Fibroblast of pulmonary artery (primary cell): Measurements from ENCODE around the gene OR56A3.

Experiments
- DNase-seq: peaks from one replicate; pipeline ENCODE4 v3.0.0-alpha.2; 2010; ENCODE audit warnings: low read depth
- H3K4me3 ChIP-seq: replicated peaks from 2 replicates; pipeline ENCODE4 v1.5.1; 2011; ENCODE audit warnings: low read depth, mild to moderate bottlenecking, control low read depth, low read length, moderate library complexity
- TF ChIP-seq, protein P1 (sequence below): IDR thresholded peaks from 2 replicates; pipeline ENCODE4 v1.5.1; 2011; ENCODE audit warnings: mild to moderate bottlenecking, control low read depth, low read length, inconsistent platforms; ENCODE audit errors: missing control alignments

Gene OR56A3

DNA sequence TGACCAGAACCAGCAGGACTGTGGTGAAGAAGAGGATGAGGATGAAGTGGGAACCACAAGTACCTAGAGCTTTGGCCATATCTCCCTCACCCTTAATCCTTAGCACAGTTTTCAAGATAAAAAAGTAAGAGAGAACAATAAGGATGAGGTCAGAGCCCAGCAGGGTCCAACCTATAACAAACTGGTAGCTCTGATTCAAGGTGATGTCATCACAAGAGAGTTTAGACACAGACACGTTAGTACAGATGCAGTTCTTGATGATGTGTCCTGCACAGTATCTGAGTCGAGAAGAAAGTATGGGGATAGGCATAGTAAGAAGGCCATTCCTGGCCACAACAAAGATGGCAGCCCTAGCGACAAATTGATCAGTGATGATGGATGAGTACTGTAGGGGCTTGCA is 25.7 kb downstream of the OR56A3 start:
- TF ChIP-seq, protein P1, sequence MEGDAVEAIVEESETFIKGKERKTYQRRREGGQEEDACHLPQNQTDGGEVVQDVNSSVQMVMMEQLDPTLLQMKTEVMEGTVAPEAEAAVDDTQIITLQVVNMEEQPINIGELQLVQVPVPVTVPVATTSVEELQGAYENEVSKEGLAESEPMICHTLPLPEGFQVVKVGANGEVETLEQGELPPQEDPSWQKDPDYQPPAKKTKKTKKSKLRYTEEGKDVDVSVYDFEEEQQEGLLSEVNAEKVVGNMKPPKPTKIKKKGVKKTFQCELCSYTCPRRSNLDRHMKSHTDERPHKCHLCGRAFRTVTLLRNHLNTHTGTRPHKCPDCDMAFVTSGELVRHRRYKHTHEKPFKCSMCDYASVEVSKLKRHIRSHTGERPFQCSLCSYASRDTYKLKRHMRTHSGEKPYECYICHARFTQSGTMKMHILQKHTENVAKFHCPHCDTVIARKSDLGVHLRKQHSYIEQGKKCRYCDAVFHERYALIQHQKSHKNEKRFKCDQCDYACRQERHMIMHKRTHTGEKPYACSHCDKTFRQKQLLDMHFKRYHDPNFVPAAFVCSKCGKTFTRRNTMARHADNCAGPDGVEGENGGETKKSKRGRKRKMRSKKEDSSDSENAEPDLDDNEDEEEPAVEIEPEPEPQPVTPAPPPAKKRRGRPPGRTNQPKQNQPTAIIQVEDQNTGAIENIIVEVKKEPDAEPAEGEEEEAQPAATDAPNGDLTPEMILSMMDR: no peak
- DNase-seq: no peak
- no peak overlapping the region for H3K4me3 ChIP-seq

DNA sequence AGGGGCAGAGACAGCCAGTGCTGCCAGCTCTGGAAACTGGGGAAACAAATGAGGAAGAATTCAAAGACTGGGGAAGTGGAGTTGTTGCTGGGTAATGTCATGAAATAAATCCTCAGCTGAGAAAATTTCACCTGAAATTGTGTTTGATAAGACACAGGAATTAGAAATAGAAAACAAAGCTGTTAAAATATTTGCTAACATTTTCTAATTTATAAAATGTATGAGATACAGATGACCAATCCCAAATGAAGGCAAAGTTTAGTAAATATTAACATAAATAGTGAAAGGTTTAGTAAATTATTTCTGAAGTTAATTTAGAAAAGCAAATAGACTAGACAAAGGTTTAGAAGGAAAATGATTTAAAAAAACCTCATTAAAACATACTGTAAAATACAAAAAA is 26.3 kb downstream of the OR56A3 start, which contains the start of gene OR56A5:
OR56A5 (minus strand) TSS at position 101 of the 400 bp plus-strand sequence; CDS start at position 101, 0 bp downstream.
- H3K4me3 ChIP-seq: no peak within 1 kb of the TSS
- TF ChIP-seq, protein P1: no peak
- DNase-seq: no peak

DNA sequence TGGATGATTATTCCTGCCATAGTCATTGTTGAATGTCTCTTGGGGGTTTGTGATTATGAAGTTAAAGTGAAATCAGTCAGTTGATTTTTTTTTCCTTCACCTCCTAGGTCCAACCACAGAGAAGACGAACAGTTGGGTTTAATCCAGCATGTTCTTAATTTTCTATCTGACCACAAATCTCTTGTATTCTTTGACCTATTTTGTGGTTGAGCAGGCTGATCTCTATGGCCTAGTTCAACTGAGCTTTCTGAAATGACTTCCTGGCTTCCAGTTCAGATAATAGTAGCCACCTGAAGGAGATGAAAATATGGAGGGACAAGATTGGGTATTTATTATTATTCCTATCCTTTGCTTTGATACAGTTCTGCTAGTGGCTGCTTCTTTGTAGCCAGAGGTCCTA is 31.5 kb downstream of the OR56A3 start:
- no peak overlapping the region for H3K4me3 ChIP-seq
- DNase-seq: no peak
- TF ChIP-seq, protein P1: no peak

DNA sequence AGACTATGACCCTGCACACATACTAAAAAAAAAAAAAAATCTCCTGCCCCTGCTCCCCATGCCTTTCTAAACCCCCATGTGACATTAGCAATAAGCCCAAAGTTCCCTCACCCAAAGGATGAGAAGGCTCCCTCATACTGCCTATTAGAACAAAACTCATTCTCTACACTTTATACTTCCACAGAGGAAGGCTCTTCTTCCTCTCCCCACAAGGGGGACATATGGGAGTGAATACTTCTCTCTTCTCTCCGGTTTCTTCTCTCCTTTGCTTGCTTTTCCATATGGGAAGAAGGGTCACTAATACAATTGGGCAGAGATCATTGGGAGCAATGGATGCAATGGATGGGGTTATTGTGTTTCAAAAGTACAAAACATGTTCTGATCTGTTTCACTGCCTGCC is 41.4 kb downstream of the OR56A3 start:
- no peak for DNase-seq
- TF ChIP-seq, protein P1: no peak
- no peak overlapping the region for H3K4me3 ChIP-seq

DNA sequence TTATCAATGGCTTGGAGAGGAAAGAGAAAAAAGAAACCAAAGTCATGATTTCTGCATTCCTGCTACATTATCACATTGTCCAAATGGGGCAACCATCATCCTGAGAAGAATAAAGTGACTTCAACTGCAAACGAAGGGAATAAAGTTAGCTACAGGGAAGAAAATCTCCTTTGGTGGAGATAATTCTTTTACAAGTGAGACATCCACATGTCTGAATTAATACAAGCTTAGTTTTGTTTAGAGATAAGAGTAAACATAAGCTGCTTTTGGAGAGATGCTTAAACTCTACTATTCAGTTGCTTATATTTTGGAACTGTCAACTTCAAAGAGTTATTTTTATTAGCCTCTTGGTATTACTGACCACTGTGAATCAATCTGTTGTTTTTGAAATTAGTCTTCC is 44.8 kb downstream of the OR56A3 start, which contains the start of gene OR52L1:
OR52L1 (minus strand) TSS at position 101 of the 400 bp plus-strand sequence; CDS start at position 46, 55 bp downstream.
- DNase-seq: no peak
- TF ChIP-seq, protein P1: no peak
- no peak within 1 kb of the TSS for H3K4me3 ChIP-seq

DNA sequence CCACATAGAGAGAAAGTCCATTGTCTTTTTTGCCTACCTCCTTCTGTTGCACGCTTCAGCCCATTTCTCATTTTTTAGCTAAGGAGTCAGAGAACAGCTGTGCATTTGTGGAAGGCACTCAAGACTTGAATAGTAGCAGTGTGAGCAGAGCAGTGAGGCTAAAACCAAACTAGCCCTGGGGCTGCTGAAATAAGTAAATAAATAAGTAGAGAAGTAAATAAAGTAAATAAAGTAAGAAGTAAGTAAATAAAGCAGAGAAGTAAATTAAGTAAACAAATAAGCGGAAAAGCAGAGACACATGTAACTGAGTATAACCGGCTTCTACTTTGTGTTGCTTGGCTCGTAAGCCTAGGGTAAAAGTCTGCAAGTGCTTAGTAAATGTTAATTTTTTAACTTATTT is 47.2 kb downstream of the OR56A3 start:
- TF ChIP-seq, protein P1: no peak
- H3K4me3 ChIP-seq: no peak overlapping the region
- no peak for DNase-seq

DNA sequence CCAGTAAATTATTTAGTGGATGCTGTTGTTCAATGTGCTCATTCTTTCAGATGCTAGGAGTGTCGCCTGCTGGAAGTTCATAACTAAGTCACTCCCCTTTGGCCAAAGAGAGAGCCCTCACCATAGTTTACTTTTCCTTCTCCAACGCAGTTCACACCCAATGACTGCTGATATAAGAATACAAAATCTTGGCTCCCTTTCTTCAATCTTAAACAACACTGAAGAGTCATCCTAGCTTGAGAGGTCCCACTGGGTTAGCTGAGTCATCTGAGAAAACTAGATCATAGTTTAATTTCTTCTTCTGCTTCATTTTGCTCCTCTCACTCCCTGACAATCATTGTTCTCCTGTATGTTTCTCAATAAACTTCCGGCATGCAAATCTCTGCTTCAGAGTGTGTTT is 50.1 kb downstream of the OR56A3 start:
- no peak overlapping the region for H3K4me3 ChIP-seq
- TF ChIP-seq, protein P1: no peak
- no peak for DNase-seq
